GM10248 (cell line): Measurements from ENCODE around the gene SORCS3.

Experiments
- CTCF ChIA-PET: fragments of 300-600 bp; sonication (Branson Sonifier 250); formaldehyde crosslinking; extraction: SDS; loops from one replicate; lab custom pipeline; 2021; ENCODE audit warnings: antibody characterized with exemption; lab: Yijun Ruan, JAX
- POLR2A ChIA-PET: fragments of 350-650 bp; sonication (Branson Sonifier 250); formaldehyde crosslinking; extraction: SDS; loops from one replicate; lab custom pipeline; 2020; ENCODE audit warnings: antibody characterized with exemption; lab: Yijun Ruan, JAX
- DNase-seq: peaks from one replicate; pipeline ENCODE4 v3.0.0; 2012; ENCODE audit errors: extremely low spot score
- TF ChIP-seq, protein P1 (sequence below): IDR thresholded peaks from 2 replicates; pipeline ENCODE4 v1.5.1; 2012; ENCODE audit warnings: mild to moderate bottlenecking, low read depth; ENCODE audit errors: extremely low read depth, missing control alignments, control extremely low read depth

Gene SORCS3

DNA sequence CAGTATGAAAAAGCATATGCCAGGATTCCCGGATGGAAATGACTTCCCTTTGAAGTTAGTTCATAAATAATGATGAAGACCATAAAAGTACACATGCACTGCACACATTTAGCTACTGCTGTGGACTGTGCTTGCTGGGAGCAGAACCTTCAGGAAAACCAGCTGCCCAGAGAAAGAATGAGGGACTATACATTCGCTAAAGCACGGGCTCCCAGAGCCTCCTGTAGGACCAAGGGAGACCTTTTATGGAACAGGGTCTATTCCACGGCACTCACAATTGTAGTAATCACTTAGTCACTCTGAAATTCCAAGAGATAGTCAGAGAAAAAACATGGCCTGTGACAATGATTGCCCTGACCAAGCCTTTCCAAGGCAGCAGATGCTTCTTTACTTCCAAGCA is 24.1 kb downstream of the SORCS3 start:
- CTCF ChIA-PET = no interaction called here
- no peak for DNase-seq
- POLR2A ChIA-PET = no interaction called here
- TF ChIP-seq, protein P1, sequence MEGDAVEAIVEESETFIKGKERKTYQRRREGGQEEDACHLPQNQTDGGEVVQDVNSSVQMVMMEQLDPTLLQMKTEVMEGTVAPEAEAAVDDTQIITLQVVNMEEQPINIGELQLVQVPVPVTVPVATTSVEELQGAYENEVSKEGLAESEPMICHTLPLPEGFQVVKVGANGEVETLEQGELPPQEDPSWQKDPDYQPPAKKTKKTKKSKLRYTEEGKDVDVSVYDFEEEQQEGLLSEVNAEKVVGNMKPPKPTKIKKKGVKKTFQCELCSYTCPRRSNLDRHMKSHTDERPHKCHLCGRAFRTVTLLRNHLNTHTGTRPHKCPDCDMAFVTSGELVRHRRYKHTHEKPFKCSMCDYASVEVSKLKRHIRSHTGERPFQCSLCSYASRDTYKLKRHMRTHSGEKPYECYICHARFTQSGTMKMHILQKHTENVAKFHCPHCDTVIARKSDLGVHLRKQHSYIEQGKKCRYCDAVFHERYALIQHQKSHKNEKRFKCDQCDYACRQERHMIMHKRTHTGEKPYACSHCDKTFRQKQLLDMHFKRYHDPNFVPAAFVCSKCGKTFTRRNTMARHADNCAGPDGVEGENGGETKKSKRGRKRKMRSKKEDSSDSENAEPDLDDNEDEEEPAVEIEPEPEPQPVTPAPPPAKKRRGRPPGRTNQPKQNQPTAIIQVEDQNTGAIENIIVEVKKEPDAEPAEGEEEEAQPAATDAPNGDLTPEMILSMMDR = no peak

GRCh38 chr10:104666106-104666505 is 25.0 kb downstream of the SORCS3 start:
- TF ChIP-seq, protein P1 = no peak
- DNase-seq = no peak
- ChIA-PET POLR2A (no interaction called here), CTCF (no interaction called here)

DNA sequence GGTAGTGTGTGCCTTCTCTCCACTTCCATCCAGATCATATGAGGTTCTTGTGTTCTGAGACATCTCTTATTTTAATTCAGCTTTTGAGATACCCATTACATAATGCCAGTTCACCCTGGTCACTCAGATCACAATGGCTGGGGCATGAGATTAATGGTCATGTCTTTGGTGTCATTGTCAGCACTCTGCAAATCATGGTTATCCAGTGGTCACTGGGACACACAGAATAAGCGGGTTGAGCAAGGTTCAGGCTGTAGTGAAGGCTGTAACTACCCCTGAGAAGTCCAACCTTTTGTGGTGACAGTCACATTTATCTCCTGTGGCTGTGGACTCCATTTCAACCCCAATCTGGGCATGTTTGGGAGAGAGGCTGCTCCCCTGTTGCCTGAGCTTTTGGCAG is 35.8 kb downstream of the SORCS3 start:
- no peak for DNase-seq
- ChIA-PET CTCF (interaction anchor here (1.0 kb wide), 1 partner anchor 398 kb away, joined by 3 read pairs; no protein-coding TSS in a partner anchor), POLR2A (no interaction called here)
- TF ChIP-seq, protein P1 = no peak

GRCh38 chr10:104678658-104679057 is 37.6 kb downstream of the SORCS3 start:
- CTCF ChIA-PET = no interaction called here
- POLR2A ChIA-PET = no interaction called here
- TF ChIP-seq, protein P1 = no peak
- no peak for DNase-seq

- ChIA-PET CTCF (interaction anchor here (1.3 kb wide), 1 partner anchor 18 kb away, joined by 4 read pairs; no protein-coding TSS in a partner anchor), POLR2A (no interaction called here)
- no peak for DNase-seq
- TF ChIP-seq, protein P1 = no peak
Measured at GRCh38 chr10:104680467-104681401, 39.6 kb downstream of the SORCS3 start.

GRCh38 chr10:104681485-104681884 is 40.4 kb downstream of the SORCS3 start:
- TF ChIP-seq, protein P1 = no peak
- ChIA-PET CTCF (interaction anchor here (1.3 kb wide), 1 partner anchor 17 kb away, joined by 4 read pairs; no protein-coding TSS in a partner anchor), POLR2A (no interaction called here)
- DNase-seq = no peak
